Medulla oblongata (tissue), 1 donor: ENCODE results near the gene TCEAL1.
"Not testable (repeated sequence)": the region's sequence is repeated elsewhere in the genome, so short reads cannot be mapped to it uniquely, and the experiment has no call there.

Experiments used
- DNase-seq: peaks from one replicate; pipeline ENCODE4 v3.0.0-alpha.2; 2015; ENCODE audit errors: extremely low spot score

The TCEAL1 gene

GRCh38 chrX:103635436-103635835 lies 6.7 kb downstream of the TCEAL1 start:
- DNase-seq = no peak

GRCh38 chrX:103637604-103638338 lies 9.0 kb downstream of the TCEAL1 start:
- DNase-seq = no peak

- DNase-seq = not testable (repeated sequence)
Observed at GRCh38 chrX:103638479-103639346, 9.9 kb downstream of the TCEAL1 start.

DNA sequence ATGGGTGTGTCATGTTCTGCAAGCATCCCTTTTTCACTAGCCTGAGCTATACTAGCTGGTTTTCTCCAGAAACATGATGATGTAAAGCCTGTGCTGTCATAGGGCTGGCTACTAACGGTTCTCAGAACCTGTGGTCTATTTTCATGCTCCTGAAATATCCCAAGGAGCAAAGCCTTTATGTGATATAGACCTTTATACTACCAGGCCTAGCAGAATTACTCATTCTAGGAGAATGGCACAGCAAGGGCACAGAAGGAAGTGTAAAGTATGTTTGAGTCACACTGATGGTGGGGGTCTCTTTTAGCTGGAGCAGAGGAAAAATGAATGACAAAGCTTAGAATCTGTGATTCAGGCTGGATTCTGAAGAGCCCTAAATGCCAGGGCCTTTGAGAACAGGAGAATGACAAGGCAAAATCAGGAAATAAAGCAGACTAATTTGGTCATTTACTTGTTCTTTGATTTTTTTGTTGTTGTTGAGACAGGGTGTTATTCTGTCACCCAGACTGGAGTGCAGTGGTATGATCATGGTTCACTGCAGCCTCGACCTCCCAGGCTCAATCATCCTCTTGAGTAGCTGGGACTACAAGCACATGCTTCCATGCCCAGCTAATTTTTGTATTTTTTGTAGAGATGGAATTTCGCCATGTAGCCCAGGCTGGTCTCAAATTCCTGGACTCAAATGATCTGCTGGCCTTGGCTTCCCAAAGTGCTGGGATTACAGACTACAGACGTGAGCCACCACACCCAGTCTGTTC lies 11.8 kb downstream of the TCEAL1 start:
- no peak for DNase-seq

DNA sequence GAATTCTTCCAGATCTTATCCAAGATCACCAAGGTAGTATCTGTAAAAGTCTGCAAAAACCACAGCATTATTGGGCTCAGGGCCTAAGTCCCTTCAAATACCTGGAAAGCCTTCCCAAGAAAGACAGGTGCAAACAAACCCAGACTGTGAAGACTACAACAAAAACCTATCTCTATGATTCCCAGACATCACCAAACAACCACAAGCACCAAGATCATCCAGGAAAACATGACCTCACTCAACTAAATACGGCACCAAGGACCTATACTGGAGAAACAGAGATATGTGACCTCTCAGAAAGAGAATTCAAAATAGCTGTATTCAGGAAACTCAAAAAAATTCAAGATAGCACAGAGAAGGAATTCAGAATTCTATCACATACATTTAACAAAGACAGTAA lies 15.3 kb downstream of the TCEAL1 start:
- no peak for DNase-seq

DNA sequence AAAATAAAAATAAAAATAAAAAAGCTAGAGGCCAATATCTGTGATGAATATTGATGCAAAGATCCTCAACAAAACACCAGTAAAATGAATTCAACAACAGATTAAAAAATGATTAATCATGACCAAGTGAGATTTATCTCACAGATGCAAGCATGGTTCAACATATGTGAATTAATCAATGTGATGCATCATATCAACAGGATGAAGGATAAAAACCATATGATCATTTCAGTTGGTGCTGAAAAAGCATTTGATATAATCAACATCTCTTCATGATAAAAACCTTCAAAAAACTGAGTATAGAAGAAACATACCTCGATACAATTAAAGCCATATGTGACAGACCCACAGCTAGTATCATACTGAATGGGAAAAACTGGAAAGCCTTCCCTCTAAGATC lies 18.9 kb downstream of the TCEAL1 start:
- DNase-seq = no peak

- no peak for DNase-seq
Observed at GRCh38 chrX:103651151-103651773, 22.5 kb downstream of the TCEAL1 start.

- not testable (repeated sequence) for DNase-seq
Observed at GRCh38 chrX:103655230-103656000, 26.6 kb downstream of the TCEAL1 start.

DNA sequence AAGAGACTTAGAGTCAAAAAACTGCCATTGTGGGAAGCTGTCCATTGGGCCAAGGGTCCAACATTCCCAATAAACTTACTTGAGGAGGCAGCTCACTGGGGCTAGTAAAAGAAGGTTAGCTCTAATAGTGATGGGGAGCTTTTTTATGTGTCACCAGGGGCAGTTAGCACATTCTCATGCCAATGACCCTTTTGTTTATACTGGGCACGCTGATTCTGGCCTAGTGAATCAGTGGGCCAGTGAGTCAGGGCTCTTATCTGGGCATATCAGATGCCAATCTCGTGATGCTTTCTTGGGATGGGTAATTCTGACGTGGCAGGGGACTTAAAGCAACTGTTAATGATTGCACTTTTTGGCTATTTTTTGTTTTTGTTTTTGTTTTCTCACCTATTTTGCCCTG lies 27.8 kb downstream of the TCEAL1 start:
- no peak for DNase-seq

- not testable (repeated sequence) for DNase-seq
Observed at GRCh38 chrX:103657066-103657465, 28.3 kb downstream of the TCEAL1 start.

GRCh38 chrX:103658681-103659433 lies 30.1 kb downstream of the TCEAL1 start:
- DNase-seq = no peak

- DNase-seq = not testable (repeated sequence)
Observed at GRCh38 chrX:103659460-103659859, 30.7 kb downstream of the TCEAL1 start.

GRCh38 chrX:103663981-103664762 lies 35.4 kb downstream of the TCEAL1 start:
- DNase-seq = no peak

- DNase-seq = no peak
Observed at GRCh38 chrX:103666202-103667107, 37.7 kb downstream of the TCEAL1 start.

DNA sequence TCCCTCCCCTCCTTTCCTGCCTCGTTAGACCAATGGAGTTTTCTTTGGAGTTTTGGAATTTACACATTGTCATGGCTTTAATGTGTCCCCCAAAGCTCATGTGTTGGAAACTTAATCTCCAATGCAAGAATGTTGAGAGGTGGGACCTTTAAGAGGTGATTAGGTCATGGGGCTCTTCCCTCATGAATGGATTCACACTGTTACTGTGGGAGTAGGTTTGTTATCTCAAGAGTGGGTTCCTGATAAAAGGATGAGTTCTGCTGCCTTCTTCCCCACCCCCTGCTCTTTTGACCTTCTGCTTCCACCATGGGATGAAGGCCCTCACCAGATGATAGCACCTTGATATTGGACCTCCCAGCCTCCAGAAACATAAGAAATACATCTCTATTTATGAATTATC lies 41.0 kb downstream of the TCEAL1 start:
- DNase-seq = no peak

DNA sequence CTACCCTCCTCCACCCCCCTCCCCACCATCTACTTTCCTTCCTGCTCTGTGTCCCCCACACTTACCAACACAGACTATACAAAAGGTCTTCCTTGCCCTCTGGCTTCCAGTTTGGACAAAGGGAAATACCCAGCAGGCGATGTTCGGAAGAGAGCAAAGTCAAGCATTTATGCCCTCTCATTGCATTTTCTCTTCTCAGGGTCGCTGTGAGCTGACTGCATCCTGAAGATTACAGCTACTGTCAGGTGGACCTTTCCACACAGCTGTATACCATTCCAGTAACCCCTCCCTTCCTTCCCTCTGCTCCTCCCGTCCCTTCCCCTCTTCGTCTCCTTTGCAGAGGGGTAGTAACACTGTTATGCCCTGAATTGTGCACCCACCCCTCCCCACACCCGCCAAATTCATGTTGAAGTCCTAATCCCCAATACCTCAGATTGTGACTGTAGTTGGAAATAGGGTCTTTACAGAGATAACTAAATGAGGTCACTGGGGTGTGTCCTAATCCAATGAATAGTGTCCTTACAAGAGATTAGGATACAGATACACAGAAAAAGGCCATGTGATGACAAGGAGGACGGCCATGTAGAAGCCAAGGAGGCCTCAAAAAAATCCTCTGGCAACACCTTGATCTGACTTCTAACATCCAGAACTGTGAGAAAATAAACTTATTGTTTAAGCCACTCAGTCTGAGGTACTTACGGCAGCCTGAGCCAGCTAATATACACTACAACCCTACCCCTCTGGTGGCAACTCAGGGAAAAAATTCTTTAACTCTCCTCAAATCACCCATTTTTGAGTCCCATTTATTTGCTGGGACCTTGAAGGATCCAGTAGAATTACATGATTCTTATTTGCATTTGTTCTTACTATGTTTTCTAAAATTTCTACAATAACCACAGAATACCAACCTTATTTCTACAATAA lies 46.0 kb downstream of the TCEAL1 start:
- DNase-seq = no peak
